Measurements from ENCODE around the gene MED15. TPM values are rescaled to one million over a fixed set of nuclear protein-coding genes. Genes with fewer than 3 reads are reported as not detected.
A peak's percentile ranks its signal among the peaks of the same experiment; 100 is the strongest.

MED15 gene
- total and polyA plus RNA-seq, 2 experiments from 2014 or later, result 29.2 to 43.5 TPM

DNA sequence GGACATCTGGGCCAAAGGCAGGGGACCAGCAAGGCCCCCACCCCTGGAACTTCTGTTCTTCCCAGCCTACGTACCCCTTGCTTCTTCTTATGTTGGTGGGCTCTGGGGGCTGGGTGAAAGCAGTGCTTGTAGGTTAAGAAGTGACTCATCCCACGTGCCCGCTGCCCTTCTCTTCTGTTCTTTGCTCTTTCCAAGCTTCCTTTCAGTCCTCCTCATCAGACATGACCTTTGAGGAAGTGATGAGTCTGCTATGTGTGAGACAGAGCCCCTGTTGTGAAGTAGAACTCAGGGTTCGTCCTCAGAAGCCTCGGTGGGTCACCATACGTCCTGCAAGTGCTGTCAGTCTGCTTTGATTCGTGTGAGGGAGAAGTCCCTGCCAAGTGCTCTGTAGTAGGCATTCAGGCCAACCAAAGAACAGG lies 12.7 kb downstream of the MED15 start (continued):
- TF ChIP-seq ZNF114 (CRISPR knock-in tag; IDR thresholded peaks at IDR 0.05) (no peak), POLR2AphosphoS5 (IDR thresholded peaks at IDR 0.05; ENCODE audit: low read depth) (no peak), CREB1 (CRISPR knock-in tag; IDR thresholded peaks at IDR 0.05; ENCODE audit: low read depth) (no peak), REST (IDR thresholded peaks at IDR 0.05; ENCODE audit: unreplicated experiment) (no peak), ETS1 (IDR thresholded peaks at IDR 0.05) (no peak), NANOG (IDR thresholded peaks at IDR 0.05; ENCODE audit: borderline replicate concordance) (no peak)
- TF ChIP-seq, protein P1, sequence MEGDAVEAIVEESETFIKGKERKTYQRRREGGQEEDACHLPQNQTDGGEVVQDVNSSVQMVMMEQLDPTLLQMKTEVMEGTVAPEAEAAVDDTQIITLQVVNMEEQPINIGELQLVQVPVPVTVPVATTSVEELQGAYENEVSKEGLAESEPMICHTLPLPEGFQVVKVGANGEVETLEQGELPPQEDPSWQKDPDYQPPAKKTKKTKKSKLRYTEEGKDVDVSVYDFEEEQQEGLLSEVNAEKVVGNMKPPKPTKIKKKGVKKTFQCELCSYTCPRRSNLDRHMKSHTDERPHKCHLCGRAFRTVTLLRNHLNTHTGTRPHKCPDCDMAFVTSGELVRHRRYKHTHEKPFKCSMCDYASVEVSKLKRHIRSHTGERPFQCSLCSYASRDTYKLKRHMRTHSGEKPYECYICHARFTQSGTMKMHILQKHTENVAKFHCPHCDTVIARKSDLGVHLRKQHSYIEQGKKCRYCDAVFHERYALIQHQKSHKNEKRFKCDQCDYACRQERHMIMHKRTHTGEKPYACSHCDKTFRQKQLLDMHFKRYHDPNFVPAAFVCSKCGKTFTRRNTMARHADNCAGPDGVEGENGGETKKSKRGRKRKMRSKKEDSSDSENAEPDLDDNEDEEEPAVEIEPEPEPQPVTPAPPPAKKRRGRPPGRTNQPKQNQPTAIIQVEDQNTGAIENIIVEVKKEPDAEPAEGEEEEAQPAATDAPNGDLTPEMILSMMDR (conservative IDR thresholded peaks at IDR 0.05; ENCODE audit: low read depth in 2 of 2), result no peak

GRCh38 chr22:20522134-20523004 lies 15.0 kb downstream of the MED15 start:
- H3K27me3 ChIP-seq (ENCODE audit: insufficient read depth), result no peaks in the 10 kb centered on the region
- peaks cover 3% of the 10 kb centered on the region for H3K27me3 Mint-ChIP-seq (ENCODE audit: insufficient read depth, low read depth, poor library complexity)
- H3K4me3 Mint-ChIP-seq, result no peak overlapping the region
- ATAC-seq, result no peak
- H3K9me3 Mint-ChIP-seq, result no peaks in the 10 kb centered on the region
- peaks cover 17% of the 10 kb centered on the region for H4K20me1 ChIP-seq (replicated peaks; ENCODE audit: insufficient read depth)
- no peaks in the 10 kb centered on the region; the same call in 1 of the 2 replicates for H3K36me3 ChIP-seq (ENCODE audit: insufficient read depth)
- no peaks in the 10 kb centered on the region for H3K9me2 ChIP-seq (ENCODE audit: insufficient read depth)
- peaks cover 25% of the 10 kb centered on the region for H3K4me1 Mint-ChIP-seq
- H2AFZ ChIP-seq, result no peak overlapping the region
- H3K79me2 ChIP-seq (replicated peaks; ENCODE audit: insufficient read depth), result peaks cover 96% of the 10 kb centered on the region
- DNase-seq (ENCODE audit: low spot score), result no peak
- H3K27ac Mint-ChIP-seq, result no peak overlapping the region; the same call in 1 of the 2 replicates
- H3K27ac ChIP-seq (ENCODE audit: low read depth), result 0 out of 2 replicates have a peak overlapping the region, but pooled peaks have one; percentile 50
- peaks cover 13% of the 10 kb centered on the region for H3K36me3 Mint-ChIP-seq (ENCODE audit: low read depth)
- H3K4me1 ChIP-seq (ENCODE audit: insufficient read depth), result peaks cover 4% of the 10 kb centered on the region
- no peak overlapping the region for H3K4me2 ChIP-seq
- no peak overlapping the region for H3K4me3 ChIP-seq
- no peaks in the 10 kb centered on the region for H3F3A ChIP-seq (replicated peaks; ENCODE audit: low read depth)
- no peak for TF ChIP-seq CREB1 (CRISPR knock-in tag; IDR thresholded peaks at IDR 0.05; ENCODE audit: low read depth)
- TF ChIP-seq ETS1 (IDR thresholded peaks at IDR 0.05), result no peak
- TF ChIP-seq EZH2phosphoT487 (IDR thresholded peaks at IDR 0.05; ENCODE audit: unreplicated experiment), result no peak
